BLaER1 (cell line): ENCODE measurements around the gene KRTAP12-2.
"Not testable (repeated sequence)": the region's sequence is repeated elsewhere in the genome, so short reads cannot be mapped to it uniquely, and the experiment has no call there.

Source experiments
- H3K27ac ChIP-seq: shearing (Covaris generic); formaldehyde crosslinking; 2 replicates; pipeline ENCODE4 v1.8.1; 2022
- H3K27me3 ChIP-seq: shearing (Covaris generic); formaldehyde crosslinking; 2 replicates; pipeline ENCODE4 v1.8.1; 2022
- H3K36me3 ChIP-seq: shearing (Covaris generic); formaldehyde crosslinking; 2 replicates; pipeline ENCODE4 v1.8.1; 2022
- H3K4me1 ChIP-seq: shearing (Covaris generic); formaldehyde crosslinking; 2 replicates; pipeline ENCODE4 v1.8.1; 2022
- H3K4me2 ChIP-seq: shearing (Covaris generic); formaldehyde crosslinking; 2 replicates; pipeline ENCODE4 v1.8.1; 2022
- H3K4me3 ChIP-seq: shearing (Covaris generic); formaldehyde crosslinking; 2 replicates; pipeline ENCODE4 v1.8.1; 2022
- H3K9ac ChIP-seq: shearing (Covaris generic); formaldehyde crosslinking; 2 replicates; pipeline ENCODE4 v1.8.1; 2022
- H3K9me3 ChIP-seq: shearing (Covaris generic); formaldehyde crosslinking; 2 replicates; pipeline ENCODE4 v1.8.1; 2022
- H4K20me1 ChIP-seq: shearing (Covaris generic); formaldehyde crosslinking; 2 replicates; pipeline ENCODE4 v1.8.1; 2022
- Cebpa-rat ChIP-seq: shearing (Covaris generic); IDR thresholded peaks from 2 replicates; pipeline ENCODE4 v1.8.1; 2022

Gene KRTAP12-2

GRCh38 chr21:44696572-44696971 is 29.8 kb upstream of the KRTAP12-2 start:
- Histone ChIP-seq H3K27ac (no peak overlapping the region), H3K27me3 (peaks cover 36% of the 10 kb centered on the region), H3K9ac (no peak overlapping the region), H3K4me1 (peaks cover 14% of the 10 kb centered on the region), H3K4me3 (no peak overlapping the region), H4K20me1 (no peaks in the 10 kb centered on the region), H3K36me3 (no peaks in the 10 kb centered on the region), H3K9me3 (peaks cover 21% of the 10 kb centered on the region), H3K4me2 (no peak overlapping the region)
- no peak for TF ChIP-seq Cebpa-rat

- Histone ChIP-seq H3K36me3 (no peaks in the 10 kb centered on the region), H3K27me3 (peaks cover 31% of the 10 kb centered on the region), H3K9ac (no peak overlapping the region), H3K4me2 (no peak overlapping the region), H3K4me1 (peaks cover 8% of the 10 kb centered on the region), H4K20me1 (no peaks in the 10 kb centered on the region), H3K9me3 (peaks cover 21% of the 10 kb centered on the region), H3K4me3 (no peak overlapping the region), H3K27ac (no peak overlapping the region)
- TF ChIP-seq Cebpa-rat = no peak
Measured at GRCh38 chr21:44695641-44696040, 28.9 kb upstream of the KRTAP12-2 start.

- Histone ChIP-seq H3K9ac (no peak overlapping the region), H3K27me3 (peaks cover 28% of the 10 kb centered on the region)
- no peak for TF ChIP-seq Cebpa-rat
Measured at GRCh38 chr21:44695184-44695583, 28.5 kb upstream of the KRTAP12-2 start.

GRCh38 chr21:44694776-44695175 is 28.0 kb upstream of the KRTAP12-2 start:
- no peak overlapping the region for H3K27ac ChIP-seq
- peaks cover 24% of the 10 kb centered on the region for H3K27me3 ChIP-seq
- peaks cover 21% of the 10 kb centered on the region for H3K9me3 ChIP-seq
- no peak overlapping the region for H3K9ac ChIP-seq
- H3K4me1 ChIP-seq = no peaks in the 10 kb centered on the region; the same call in 1 of the 2 replicates
- H3K4me2 ChIP-seq = no peak overlapping the region
- H3K36me3 ChIP-seq = no peaks in the 10 kb centered on the region
- H3K4me3 ChIP-seq = no peak overlapping the region
- H4K20me1 ChIP-seq = no peaks in the 10 kb centered on the region
- no peak for TF ChIP-seq Cebpa-rat

More at GRCh38 chr21:44695184-44695583, 28.5 kb upstream of the KRTAP12-2 start:
- no peaks in the 10 kb centered on the region for H3K36me3 ChIP-seq
- no peak overlapping the region for H3K27ac ChIP-seq
- H3K4me2 ChIP-seq = no peak overlapping the region
- peaks cover 21% of the 10 kb centered on the region for H3K9me3 ChIP-seq
- H3K4me3 ChIP-seq = no peak overlapping the region
- H4K20me1 ChIP-seq = no peaks in the 10 kb centered on the region
- H3K4me1 ChIP-seq = peaks cover 3% of the 10 kb centered on the region

GRCh38 chr21:44692798-44693512 is 26.2 kb upstream of the KRTAP12-2 start:
- Histone ChIP-seq H3K27ac (no peak overlapping the region), H3K4me2 (no peak overlapping the region), H4K20me1 (no peaks in the 10 kb centered on the region), H3K9me3 (peaks cover 21% of the 10 kb centered on the region), H3K9ac (no peak overlapping the region), H3K4me1 (no peaks in the 10 kb centered on the region), H3K4me3 (no peak overlapping the region), H3K36me3 (no peaks in the 10 kb centered on the region), H3K27me3 (peaks cover 6% of the 10 kb centered on the region)
- peak; percentile 57; the same call in 1 of the 2 replicates for TF ChIP-seq Cebpa-rat

- H3K27ac ChIP-seq = no peak overlapping the region
- no peaks in the 10 kb centered on the region for H3K4me1 ChIP-seq
- no peak for TF ChIP-seq Cebpa-rat
- peaks cover 21% of the 10 kb centered on the region for H3K9me3 ChIP-seq
- H3K4me3 ChIP-seq = no peak overlapping the region
- H4K20me1 ChIP-seq = no peaks in the 10 kb centered on the region
- no peak overlapping the region for H3K4me2 ChIP-seq
- H3K9ac ChIP-seq = no peak overlapping the region
- H3K36me3 ChIP-seq = no peaks in the 10 kb centered on the region
- H3K27me3 ChIP-seq = no peaks in the 10 kb centered on the region
Measured at GRCh38 chr21:44691686-44692085, 25.0 kb upstream of the KRTAP12-2 start.

- not testable (repeated sequence) for H3K36me3 ChIP-seq
- H3K9me3 ChIP-seq = peaks cover 21% of the 10 kb centered on the region
Measured at GRCh38 chr21:44689740-44690139, 23.0 kb upstream of the KRTAP12-2 start.

GRCh38 chr21:44687671-44688070 is 20.9 kb upstream of the KRTAP12-2 start:
- H3K4me1 ChIP-seq = no peaks in the 10 kb centered on the region

More at GRCh38 chr21:44689740-44690139, 23.0 kb upstream of the KRTAP12-2 start:
- H3K27me3 ChIP-seq, H3K4me1 ChIP-seq, H3K4me2 ChIP-seq, H3K4me3 ChIP-seq, H3K9ac ChIP-seq, H3K27ac ChIP-seq, H4K20me1 ChIP-seq: not testable (repeated sequence)

GRCh38 chr21:44686843-44687561 is 20.3 kb upstream of the KRTAP12-2 start:
- Histone ChIP-seq H3K4me2 (no peak overlapping the region), H3K4me3 (no peak overlapping the region), H3K9me3 (no peaks in the 10 kb centered on the region), H3K4me1 (no peaks in the 10 kb centered on the region), H4K20me1 (no peaks in the 10 kb centered on the region), H3K9ac (0 out of 2 replicates have a peak overlapping the region, but pooled peaks have one; percentile 7), H3K27ac (no peak overlapping the region), H3K36me3 (no peaks in the 10 kb centered on the region), H3K27me3 (no peaks in the 10 kb centered on the region)
- TF ChIP-seq Cebpa-rat = no peak

More at GRCh38 chr21:44687671-44688070, 20.9 kb upstream of the KRTAP12-2 start:
- H3K9me3 ChIP-seq = peaks cover 4% of the 10 kb centered on the region
- H3K36me3 ChIP-seq = no peaks in the 10 kb centered on the region
- no peak overlapping the region for H3K27ac ChIP-seq
- no peak overlapping the region for H3K4me2 ChIP-seq
- H3K4me3 ChIP-seq = no peak overlapping the region
- H3K9ac ChIP-seq = no peak overlapping the region
- no peaks in the 10 kb centered on the region for H4K20me1 ChIP-seq
- no peak for TF ChIP-seq Cebpa-rat
- no peaks in the 10 kb centered on the region for H3K27me3 ChIP-seq

- no peak overlapping the region for H3K4me3 ChIP-seq
- no peak overlapping the region for H3K9ac ChIP-seq
- no peaks in the 10 kb centered on the region for H3K4me1 ChIP-seq
- H3K36me3 ChIP-seq = no peaks in the 10 kb centered on the region
- no peak for TF ChIP-seq Cebpa-rat
- no peaks in the 10 kb centered on the region for H3K27me3 ChIP-seq
- no peaks in the 10 kb centered on the region for H4K20me1 ChIP-seq
- no peak overlapping the region for H3K27ac ChIP-seq
- H3K4me2 ChIP-seq = no peak overlapping the region
- H3K9me3 ChIP-seq = no peaks in the 10 kb centered on the region
Measured at GRCh38 chr21:44686000-44686781, 19.5 kb upstream of the KRTAP12-2 start.

GRCh38 chr21:44685050-44685449 is 18.3 kb upstream of the KRTAP12-2 start:
- not testable (repeated sequence) for H3K4me1 ChIP-seq, H4K20me1 ChIP-seq, H3K4me3 ChIP-seq, H3K9ac ChIP-seq, H3K9me3 ChIP-seq, H3K27me3 ChIP-seq, H3K36me3 ChIP-seq, H3K27ac ChIP-seq, H3K4me2 ChIP-seq
